GM18861 (cell line): ENCODE data around the gene APOC3.

Experiments
- ATAC-seq: cut with Tn5 transposase; IDR thresholded peaks from one replicate; pipeline ENCODE4 v1.9.1; 2021; ENCODE audit not compliant: unreplicated experiment

APOC3 gene

DNA sequence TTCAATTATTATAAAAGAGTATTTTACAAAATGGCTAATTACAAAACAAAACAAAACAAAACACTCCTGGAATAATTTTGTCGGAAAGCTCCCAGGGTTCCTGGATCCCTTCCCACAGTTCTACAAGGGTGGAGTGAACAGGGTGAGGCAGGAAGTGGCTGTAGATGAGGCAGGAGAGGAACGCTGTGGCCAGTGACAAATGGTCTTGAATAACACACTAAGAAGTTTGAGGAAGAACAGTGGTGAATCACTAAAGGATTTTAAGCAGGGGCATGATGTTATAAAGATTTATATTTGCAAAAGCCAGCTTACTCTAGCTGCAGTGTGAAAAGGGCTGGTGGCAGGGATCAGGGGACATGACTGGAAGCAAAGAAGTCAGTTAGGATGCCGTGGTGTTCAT is 41.5 kb downstream of the APOC3 start:
- ATAC-seq, result no peak

DNA sequence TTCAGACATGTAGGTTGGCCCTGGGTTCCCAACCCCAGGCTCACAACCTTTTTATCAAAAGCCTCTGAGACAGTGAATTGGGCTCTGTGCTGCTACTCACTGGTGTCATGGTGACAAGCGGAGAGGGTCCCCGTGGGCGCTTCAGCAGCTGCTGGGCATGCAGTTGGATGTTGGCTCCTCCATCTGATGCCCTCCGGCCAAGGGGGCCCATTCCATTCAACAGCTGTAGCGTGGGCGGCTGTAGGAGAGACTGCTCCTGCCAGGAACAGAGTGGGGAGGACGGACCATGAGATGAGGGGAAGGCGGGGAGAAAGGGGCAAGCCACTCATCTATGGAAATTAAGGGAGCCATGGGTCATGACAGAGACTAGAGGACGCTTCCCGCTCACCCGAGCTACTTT is 43.7 kb downstream of the APOC3 start:
- ATAC-seq, result no peak

DNA sequence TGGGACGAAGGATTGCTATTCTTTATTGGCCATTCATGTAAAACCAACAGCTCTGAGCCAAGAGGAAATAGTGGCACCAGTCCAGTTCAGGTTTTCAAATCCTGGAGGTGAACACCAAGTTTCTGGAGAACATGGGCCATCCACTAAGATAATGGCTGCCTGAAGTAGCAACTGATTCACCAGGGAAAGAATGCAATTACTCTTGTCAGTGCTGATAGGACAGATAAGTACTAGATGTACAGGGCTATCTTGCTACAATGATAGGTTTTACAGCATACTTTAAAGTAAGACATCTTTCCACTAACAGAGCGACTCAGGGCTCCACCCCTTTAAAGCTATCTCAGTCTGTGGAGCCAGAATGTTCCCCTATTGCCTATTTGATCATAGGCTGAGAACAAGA is 44.5 kb downstream of the APOC3 start:
- no peak for ATAC-seq

DNA sequence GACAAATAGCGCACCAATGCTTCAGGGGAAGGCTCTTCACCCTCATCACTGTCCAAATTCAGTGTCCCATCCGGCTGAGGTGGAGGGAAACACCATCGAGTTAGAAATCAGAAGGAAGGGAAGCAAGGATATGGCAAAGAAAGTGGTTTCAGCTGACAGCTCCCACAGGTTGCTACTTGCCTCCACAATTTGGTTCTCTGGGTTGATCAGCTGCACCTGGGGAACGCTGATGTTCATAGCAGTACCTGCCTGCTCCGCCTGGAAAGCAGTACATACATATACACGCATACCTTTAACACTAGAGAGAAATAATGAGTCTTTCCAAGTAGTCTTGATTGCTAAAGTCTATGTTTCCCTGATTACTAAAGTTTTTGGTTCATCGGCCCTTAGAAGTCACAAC is 45.5 kb downstream of the APOC3 start:
- ATAC-seq, result no peak

DNA sequence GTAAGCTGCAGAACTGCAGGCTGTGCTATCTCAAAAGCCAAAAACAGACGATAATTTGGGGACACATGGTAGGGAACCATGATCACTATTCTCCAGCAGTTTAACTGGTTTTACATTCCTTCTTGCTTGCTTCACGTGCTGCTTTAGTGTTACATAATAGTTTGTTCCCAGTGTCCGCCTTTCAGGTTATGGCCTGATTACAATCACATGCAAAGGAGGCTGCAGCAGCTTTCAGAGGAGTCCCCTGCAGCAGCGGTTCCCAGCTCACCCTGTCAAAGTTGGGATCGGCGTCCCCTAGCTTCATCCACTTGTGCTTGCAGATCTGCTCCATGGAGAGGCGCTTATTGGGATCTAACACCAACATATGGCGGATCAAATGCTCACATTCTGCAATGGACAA is 46.9 kb downstream of the APOC3 start:
- no peak for ATAC-seq

DNA sequence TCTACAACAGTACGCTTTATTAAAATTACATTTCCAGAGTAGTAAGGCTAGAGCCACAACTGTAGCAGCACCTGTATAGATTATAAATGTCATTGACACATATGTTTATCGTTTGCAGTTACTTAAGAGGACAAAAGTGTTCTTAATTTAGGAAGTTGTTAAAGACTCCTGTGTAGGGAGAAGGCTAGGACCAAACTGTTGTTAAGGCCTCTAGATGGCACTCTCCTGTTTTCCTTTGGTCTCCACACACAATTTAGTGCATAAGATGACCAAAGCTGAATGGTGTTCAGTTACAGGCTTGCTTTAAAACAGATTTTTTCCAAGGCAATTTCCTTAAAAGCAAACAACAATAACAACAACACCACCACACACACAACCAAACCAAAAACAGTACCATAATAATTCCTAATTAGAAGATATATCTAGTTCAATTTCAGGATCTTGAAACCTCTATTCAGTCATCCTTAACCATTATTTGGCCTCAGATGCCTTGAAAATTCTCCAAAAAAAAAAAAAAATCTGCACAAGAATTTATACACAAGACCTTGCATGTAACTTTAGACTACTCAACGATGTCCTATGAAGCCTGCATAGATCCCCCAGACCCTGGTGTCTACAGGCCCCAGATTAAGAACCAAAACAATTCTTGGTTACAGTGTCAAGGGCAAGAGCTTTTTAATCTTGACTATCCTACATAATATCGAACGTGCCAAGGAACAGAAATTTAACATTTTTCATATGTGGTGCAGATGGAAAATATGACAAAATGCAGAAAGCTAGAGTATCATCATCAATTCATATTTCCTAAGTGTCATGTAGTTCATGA is 50.3 kb downstream of the APOC3 start:
- ATAC-seq, result no peak

DNA sequence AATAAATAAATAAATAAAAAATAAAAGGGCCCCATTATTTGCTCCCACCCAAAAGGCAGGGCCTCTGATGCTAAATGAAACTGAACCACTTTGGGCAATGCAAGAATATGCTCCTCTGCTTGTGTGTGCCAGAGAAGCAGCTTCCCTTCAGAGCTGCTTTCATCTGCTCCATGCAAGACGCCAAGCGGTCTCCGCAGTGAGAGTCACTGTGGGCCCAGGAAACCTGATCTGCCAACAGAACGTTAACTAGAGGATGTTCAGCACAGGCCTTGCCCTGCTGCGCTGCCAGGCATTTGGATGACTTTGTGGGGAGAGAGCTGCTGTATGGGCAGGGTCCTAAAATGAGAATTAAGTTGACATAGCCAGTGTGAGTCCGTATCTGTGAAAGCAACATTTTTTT is 51.4 kb downstream of the APOC3 start:
- no peak for ATAC-seq

DNA sequence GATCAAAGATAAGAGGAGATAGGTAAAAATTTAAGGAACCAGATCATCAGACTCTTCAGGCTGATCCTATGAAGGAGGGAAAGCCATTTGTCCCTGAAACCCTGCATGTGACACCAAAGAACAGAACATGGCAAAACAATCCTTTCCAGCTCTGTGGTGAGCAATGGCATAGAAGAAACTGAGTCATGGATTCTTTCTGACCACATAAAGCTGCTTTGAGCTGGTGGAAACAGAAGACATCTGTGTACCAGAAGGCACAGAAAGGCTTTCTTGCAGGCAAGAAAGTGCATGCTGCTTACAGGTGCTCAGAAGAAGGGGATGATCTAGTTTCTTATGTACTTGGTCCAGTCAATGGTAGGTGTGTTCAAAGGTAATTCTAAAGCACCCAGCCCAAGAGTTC is 52.7 kb downstream of the APOC3 start:
- ATAC-seq, result no peak
